ENCODE data around the gene HACD4.

GRCh38 chr9:21031808-21032183 lies 356 bp upstream of the HACD4 start:
- TF ChIP-seq POLR2A (IDR thresholded peaks at IDR 0.05) (no peak), CTCF (IDR thresholded peaks at IDR 0.05) (no peak)
